Stimulated activated CD8-positive, alpha-beta memory T cell treated with anti-CD3 and anti-CD28 coated beads, Interleukin-12 subunit alpha, Interleukin-12 subunit beta, amount 100 ng/mL, for 24 hours (primary cell): ENCODE results near the gene MMP24.
A peak's percentile ranks its signal among the peaks of the same experiment; 100 is the strongest.
"Not testable (repeated sequence)": the region's sequence is repeated elsewhere in the genome, so short reads cannot be mapped to it uniquely, and the experiment has no call there.

Experiments used
- DNase-seq: peaks from one replicate; pipeline ENCODE4 v3.0.0-alpha.2; 2020; ENCODE audit errors: extremely low read depth

The MMP24 gene

GRCh38 chr20:35311409-35311808 lies 84.9 kb downstream of the MMP24 start:
- DNase-seq, result peak; percentile 49

DNA sequence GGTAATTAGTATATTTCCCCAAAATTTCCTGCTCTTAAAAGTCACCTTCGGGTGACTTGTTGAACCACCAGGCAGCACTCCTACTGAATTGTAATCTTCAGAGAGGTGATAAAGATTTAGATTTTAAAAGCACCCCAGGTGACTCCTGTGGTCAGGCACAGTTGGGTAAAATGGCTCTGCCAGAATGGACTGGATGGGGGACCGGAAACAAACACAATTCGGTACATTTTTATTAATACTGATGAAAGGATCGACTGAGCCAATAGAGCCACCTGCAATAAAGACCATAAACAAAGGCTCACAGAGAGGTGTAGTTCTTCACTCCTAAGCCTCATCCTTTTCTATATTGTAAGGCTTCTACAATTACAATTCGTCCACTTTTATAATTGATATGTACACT lies 85.3 kb downstream of the MMP24 start:
- DNase-seq, result no peak

- DNase-seq, result no peak
These were observed 85.8 kb downstream of the MMP24 start for GRCh38 chr20:35312318-35312717.

GRCh38 chr20:35314816-35315631 lies 88.5 kb downstream of the MMP24 start:
- DNase-seq, result no peak

GRCh38 chr20:35315632-35316020 lies 89.1 kb downstream of the MMP24 start:
- DNase-seq, result not testable (repeated sequence)

GRCh38 chr20:35316086-35316485 lies 89.6 kb downstream of the MMP24 start:
- no peak for DNase-seq

DNA sequence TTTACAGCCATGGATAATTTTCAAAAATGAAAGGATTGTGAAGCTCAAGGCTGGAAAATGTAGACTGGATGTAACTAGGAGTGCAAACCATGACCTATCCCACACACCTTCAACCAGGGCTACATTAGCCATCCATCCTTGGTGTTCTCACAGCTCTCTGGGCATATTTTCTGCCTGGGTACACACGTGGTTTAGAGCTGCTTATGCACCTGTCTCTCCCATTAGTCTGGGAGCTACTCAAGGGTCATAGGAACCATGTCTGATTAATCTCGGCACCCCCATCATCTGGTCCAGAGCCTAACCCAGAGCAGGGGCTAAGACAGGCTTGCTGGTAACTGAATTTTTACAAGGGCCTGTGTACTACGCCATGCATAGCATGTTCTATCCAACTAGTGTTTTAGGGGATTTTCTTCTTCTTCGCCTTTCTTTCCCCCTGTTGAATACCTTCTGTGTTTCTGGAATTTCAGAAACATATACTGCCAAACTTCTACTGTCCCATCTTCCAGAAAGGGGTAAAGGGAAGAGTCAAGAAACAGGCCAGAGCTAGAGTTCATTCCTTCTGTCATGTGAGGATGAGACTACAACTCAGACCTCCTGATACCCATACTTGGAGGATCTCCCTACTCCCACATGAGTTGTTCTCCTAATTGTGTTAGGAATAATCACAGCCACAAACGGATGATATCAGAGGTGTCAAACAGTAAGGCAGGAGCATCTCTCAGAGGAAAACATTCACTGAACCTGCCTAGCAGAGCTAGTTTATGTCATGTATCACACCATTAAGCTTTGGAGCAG lies 91.1 kb downstream of the MMP24 start:
- DNase-seq, result no peak

DNA sequence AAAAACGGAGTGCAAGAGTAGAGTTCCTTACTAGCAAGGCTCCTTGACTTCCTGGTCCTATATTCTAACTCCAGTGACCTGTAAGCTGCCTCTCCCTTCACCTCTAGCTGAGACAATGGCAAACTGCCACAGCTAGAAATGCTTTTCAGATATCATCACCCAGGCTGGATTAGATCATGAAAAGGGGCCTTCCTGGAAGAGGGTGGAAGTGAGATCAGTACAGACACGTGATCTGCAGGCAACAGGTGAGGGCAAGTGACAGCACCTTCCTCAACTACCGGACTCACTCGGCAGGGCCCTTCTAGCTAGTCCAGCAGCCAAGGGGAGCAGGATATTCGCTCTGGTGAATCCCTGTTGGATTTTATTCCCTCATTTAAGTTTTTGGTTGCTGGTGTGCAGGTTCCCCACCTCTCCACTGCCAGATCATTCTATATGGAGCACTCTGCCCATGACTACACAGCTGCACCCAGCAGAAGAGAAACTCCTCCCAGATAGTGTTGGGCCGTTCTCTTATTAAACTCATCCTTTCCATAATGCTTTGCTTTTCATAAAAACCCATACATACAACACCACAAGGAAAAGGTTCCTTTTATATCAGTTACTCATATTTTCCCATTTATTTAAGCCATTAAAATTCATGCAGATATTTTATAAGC lies 92.1 kb downstream of the MMP24 start:
- DNase-seq, result no peak

DNA sequence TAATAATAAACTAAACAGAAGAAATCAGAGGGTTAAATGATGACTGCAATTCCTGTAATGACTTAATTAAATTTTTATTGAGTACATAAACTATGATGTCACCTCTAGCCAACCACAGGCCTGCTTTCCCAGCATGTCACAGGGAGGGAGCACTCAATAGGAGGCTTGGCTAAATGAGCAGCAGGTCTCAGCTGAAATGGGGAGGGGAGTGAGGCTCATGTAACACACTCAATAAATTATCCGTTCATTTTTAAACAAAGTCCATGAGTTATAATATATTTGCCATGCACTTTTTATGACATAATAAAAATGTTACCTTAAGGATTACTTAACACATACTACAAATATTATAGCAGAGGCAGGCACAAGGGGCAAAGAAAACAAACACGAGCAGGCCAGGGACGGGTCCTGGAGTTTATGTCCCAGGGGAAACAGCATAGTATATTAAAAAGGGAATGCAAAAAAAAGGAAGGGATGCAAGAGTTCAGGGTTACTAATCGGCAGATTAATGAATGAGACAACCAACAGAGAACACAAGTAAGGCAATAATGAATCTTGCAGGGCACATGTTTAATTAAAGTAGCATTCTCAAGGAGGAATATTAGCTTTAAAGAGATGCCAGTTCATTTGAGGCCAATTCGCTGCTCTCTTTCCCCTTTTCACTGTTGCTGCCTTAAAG lies 92.8 kb downstream of the MMP24 start:
- no peak for DNase-seq

DNA sequence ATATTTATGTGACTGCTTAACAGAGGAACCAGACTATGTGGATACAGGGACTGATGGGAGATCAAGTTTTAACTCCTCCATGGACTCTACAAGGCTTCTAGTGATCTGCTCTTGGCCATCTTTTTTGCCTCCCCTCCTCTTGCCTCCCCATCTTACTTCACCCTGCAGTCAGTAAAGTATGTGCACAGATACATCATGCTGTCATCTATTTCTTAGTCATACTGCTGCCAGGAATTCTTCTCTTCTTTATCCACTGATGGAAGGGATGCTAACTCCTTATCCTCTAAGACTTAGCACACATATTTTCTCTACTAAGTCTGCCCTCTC lies 93.3 kb downstream of the MMP24 start:
- DNase-seq, result no peak

- DNase-seq, result no peak
These were observed 94.1 kb downstream of the MMP24 start for GRCh38 chr20:35320396-35321126.

- no peak for DNase-seq
These were observed 98.9 kb downstream of the MMP24 start for GRCh38 chr20:35325401-35325800.

DNA sequence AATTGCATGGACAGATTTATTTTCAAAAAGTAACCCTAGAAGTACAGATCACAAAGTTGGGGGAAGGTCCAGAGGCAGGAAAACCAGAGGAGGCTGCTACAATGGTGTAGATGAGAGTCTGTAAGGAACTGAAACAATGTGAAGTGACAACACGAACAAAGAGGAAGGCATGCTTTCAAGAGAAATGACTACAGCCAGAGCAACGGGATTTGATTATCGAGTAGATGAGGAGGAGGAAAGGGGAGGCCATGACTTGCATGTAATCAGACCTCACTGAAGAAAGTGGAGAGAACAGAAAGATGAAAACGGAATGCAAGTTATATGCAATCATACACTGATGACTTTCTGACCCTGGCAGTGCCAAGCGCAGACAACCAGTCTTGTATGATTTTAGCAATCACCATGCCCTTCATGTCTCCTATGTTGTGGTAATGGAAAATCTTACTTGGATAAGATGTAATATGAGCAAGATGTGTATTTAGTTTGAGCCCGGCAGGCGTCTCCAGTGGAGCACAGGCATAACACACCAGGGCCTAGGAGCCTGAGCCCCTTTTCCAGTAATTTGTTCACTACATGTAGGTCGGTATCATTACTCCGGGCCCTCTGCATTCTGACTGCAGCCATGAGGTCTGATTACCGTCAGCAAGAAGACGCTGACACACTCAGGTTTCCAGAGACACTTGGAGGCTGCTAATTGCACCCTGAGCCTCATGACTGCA lies 99.7 kb downstream of the MMP24 start:
- no peak for DNase-seq
